ENCODE results near the gene AP2B1.

The AP2B1 gene

GRCh38 chr17:35743626-35744328 is 156.7 kb downstream of the AP2B1 start:
- H3K27ac ChIP-seq (ENCODE audit: low read length): no peak overlapping the region
- no peaks in the 10 kb centered on the region for H3K36me3 ChIP-seq (replicated peaks; ENCODE audit: insufficient read depth, low read length)
- no peaks in the 10 kb centered on the region for H4K20me1 ChIP-seq (ENCODE audit: insufficient read depth, low read length)
- no peaks in the 10 kb centered on the region for H3F3A ChIP-seq (ENCODE audit: insufficient read depth, low read length)
- H2AFZ ChIP-seq (ENCODE audit: low read length): no peak overlapping the region
- no peaks in the 10 kb centered on the region for H3K79me2 ChIP-seq (ENCODE audit: low read length)
- H3K27me3 ChIP-seq (replicated peaks; ENCODE audit: insufficient read depth, low read length): peaks cover 43% of the 10 kb centered on the region
- H3K4me3 ChIP-seq (ENCODE audit: low read length): no peak overlapping the region
- no peaks in the 10 kb centered on the region for H3K4me1 ChIP-seq (ENCODE audit: low read length)
- no peak overlapping the region for H3K9ac ChIP-seq (ENCODE audit: low read length)
- no peak for TF ChIP-seq EZH2 (optimal IDR thresholded peaks at IDR 0.05; ENCODE audit: low read depth, low read length)
- TF ChIP-seq CTCF (IDR thresholded peaks at IDR 0.05; ENCODE audit: low read length): no peak
- no peak for TF ChIP-seq EZH2phosphoT487 (IDR thresholded peaks at IDR 0.05; ENCODE audit: low read length)
- no peaks in the 10 kb centered on the region for H3K9me3 ChIP-seq (replicated peaks; ENCODE audit: insufficient read depth, low read length)
- no peaks in the 10 kb centered on the region for H3K9me2 ChIP-seq (replicated peaks; ENCODE audit: insufficient read depth, low read length)
- no peak for DNase-seq
- no peak overlapping the region for H3K4me2 ChIP-seq (ENCODE audit: low read depth, low read length)

- TF ChIP-seq CTCF (IDR thresholded peaks at IDR 0.05; ENCODE audit: low read length): no peak
- no peak for TF ChIP-seq EZH2 (optimal IDR thresholded peaks at IDR 0.05; ENCODE audit: low read depth, low read length)
- TF ChIP-seq EZH2phosphoT487 (IDR thresholded peaks at IDR 0.05; ENCODE audit: low read length): no peak
- Histone ChIP-seq H3K27me3 (replicated peaks; ENCODE audit: insufficient read depth, low read length) (peaks cover 53% of the 10 kb centered on the region), H2AFZ (ENCODE audit: low read length) (no peak overlapping the region), H3K4me1 (ENCODE audit: low read length) (no peaks in the 10 kb centered on the region), H3K9me3 (replicated peaks; ENCODE audit: insufficient read depth, low read length) (no peaks in the 10 kb centered on the region), H3K4me3 (ENCODE audit: low read length) (no peak overlapping the region), H3F3A (ENCODE audit: insufficient read depth, low read length) (no peaks in the 10 kb centered on the region), H3K9me2 (replicated peaks; ENCODE audit: insufficient read depth, low read length) (no peaks in the 10 kb centered on the region), H3K79me2 (ENCODE audit: low read length) (no peaks in the 10 kb centered on the region), H3K9ac (ENCODE audit: low read length) (no peak overlapping the region), H3K27ac (ENCODE audit: low read length) (no peak overlapping the region), H4K20me1 (ENCODE audit: insufficient read depth, low read length) (no peaks in the 10 kb centered on the region), H3K4me2 (ENCODE audit: low read depth, low read length) (no peak overlapping the region), H3K36me3 (replicated peaks; ENCODE audit: insufficient read depth, low read length) (no peaks in the 10 kb centered on the region)
- no peak for DNase-seq
Observed at GRCh38 chr17:35744830-35745229, 157.7 kb downstream of the AP2B1 start.

GRCh38 chr17:35745246-35745645 is 158.1 kb downstream of the AP2B1 start:
- no peak for DNase-seq

More at GRCh38 chr17:35745246-35745645, 158.1 kb downstream of the AP2B1 start:
- H3K27me3 ChIP-seq (replicated peaks; ENCODE audit: insufficient read depth, low read length): peaks cover 58% of the 10 kb centered on the region
- no peak overlapping the region for H3K4me3 ChIP-seq (ENCODE audit: low read length)
- TF ChIP-seq EZH2 (optimal IDR thresholded peaks at IDR 0.05; ENCODE audit: low read depth, low read length) (no peak), CTCF (IDR thresholded peaks at IDR 0.05; ENCODE audit: low read length) (no peak), EZH2phosphoT487 (IDR thresholded peaks at IDR 0.05; ENCODE audit: low read length) (no peak)
- no peaks in the 10 kb centered on the region for H3F3A ChIP-seq (ENCODE audit: insufficient read depth, low read length)
- no peaks in the 10 kb centered on the region for H3K9me2 ChIP-seq (replicated peaks; ENCODE audit: insufficient read depth, low read length)
- no peaks in the 10 kb centered on the region for H3K4me1 ChIP-seq (ENCODE audit: low read length)
- no peak overlapping the region for H3K27ac ChIP-seq (ENCODE audit: low read length)
- H3K9me3 ChIP-seq (replicated peaks; ENCODE audit: insufficient read depth, low read length): no peaks in the 10 kb centered on the region
- H3K79me2 ChIP-seq (ENCODE audit: low read length): no peaks in the 10 kb centered on the region
- H3K4me2 ChIP-seq (ENCODE audit: low read depth, low read length): no peak overlapping the region
- no peaks in the 10 kb centered on the region for H4K20me1 ChIP-seq (ENCODE audit: insufficient read depth, low read length)
- no peak overlapping the region for H3K9ac ChIP-seq (ENCODE audit: low read length)
- no peaks in the 10 kb centered on the region for H3K36me3 ChIP-seq (replicated peaks; ENCODE audit: insufficient read depth, low read length)
- no peak overlapping the region for H2AFZ ChIP-seq (ENCODE audit: low read length)
